Astrocyte of the spinal cord (primary cell): ENCODE measurements around the gene GRAMD4.

Source experiments
- DNase-seq: peaks from one replicate; pipeline ENCODE4 v3.0.0; 2011; ENCODE audit warnings: low read depth, low spot score
- H3K4me3 ChIP-seq: 2 replicates; pipeline ENCODE4 v1.5.1; 2011; ENCODE audit warnings: low read depth, mild to moderate bottlenecking, low read length, moderate library complexity
- CTCF ChIP-seq: IDR thresholded peaks from 2 replicates; pipeline ENCODE4 v1.5.1; 2012; ENCODE audit warnings: low read depth, mild to moderate bottlenecking, low read length, inconsistent platforms
- in situ Hi-C: cut with HindIII; loops from 2 replicates; pipeline ENCODE4 v1.10.0; 2017; ENCODE audit warnings: low sequenced_read_pairs

Gene GRAMD4

GRCh38 chr22:46652081-46652846 is 32.1 kb downstream of the GRAMD4 start:
- H3K4me3 ChIP-seq = no peak overlapping the region
- in situ Hi-C loops = no loop called here
- no peak for TF ChIP-seq CTCF
- DNase-seq = peak; percentile 64

- peak; percentile 54 for DNase-seq
- in situ Hi-C loops = no loop called here
- H3K4me3 ChIP-seq = no peak overlapping the region
- no peak for TF ChIP-seq CTCF
Observed at GRCh38 chr22:46652847-46653331, 32.7 kb downstream of the GRAMD4 start.

- in situ Hi-C loops = no loop called here
- no peak for DNase-seq
- TF ChIP-seq CTCF = no peak
- no peak overlapping the region for H3K4me3 ChIP-seq
Observed at GRCh38 chr22:46653596-46653995, 33.4 kb downstream of the GRAMD4 start.

GRCh38 chr22:46654426-46654825 is 34.2 kb downstream of the GRAMD4 start:
- no peak for TF ChIP-seq CTCF
- in situ Hi-C loops = no loop called here
- DNase-seq = no peak
- H3K4me3 ChIP-seq = no peak overlapping the region

- no peak for DNase-seq
- TF ChIP-seq CTCF = no peak
- in situ Hi-C loops = no loop called here
- H3K4me3 ChIP-seq = no peak overlapping the region
Observed at GRCh38 chr22:46654927-46655595, 34.9 kb downstream of the GRAMD4 start.

GRCh38 chr22:46655861-46656608 is 35.8 kb downstream of the GRAMD4 start:
- no peak overlapping the region for H3K4me3 ChIP-seq
- no peak for TF ChIP-seq CTCF
- in situ Hi-C loops = no loop called here
- DNase-seq = no peak
